HepG2 (cell line): ENCODE measurements around the gene TEAD3. TPM values are rescaled to one million over a fixed set of nuclear protein-coding genes. Genes with fewer than 3 reads are reported as not detected.

Source experiments
- ARID5B ChIP-seq: IDR thresholded peaks from 2 replicates; pipeline ENCODE4 v1.4.0; 2020; ENCODE audit warnings: mild to moderate bottlenecking, missing genetic modification reagents
- ETV6 ChIP-seq: sonication (generic); formaldehyde crosslinking; conservative IDR thresholded peaks from 2 replicates; pipeline ENCODE4 v1.4.0; 2020; ENCODE audit warnings: missing genetic modification reagents
- FOXO4 ChIP-seq: sonication (generic); formaldehyde crosslinking; conservative IDR thresholded peaks from 2 replicates; pipeline ENCODE4 v1.8.1; 2023; ENCODE audit warnings: missing genetic modification reagents
- GLMP ChIP-seq: sonication (generic); formaldehyde crosslinking; IDR thresholded peaks from 2 replicates; pipeline ENCODE4 v1.9.0; 2021; ENCODE audit warnings: missing genetic modification reagents, mild to moderate bottlenecking, borderline replicate concordance
- HNRNPK ChIP-seq: fragments of 200-400 bp; formaldehyde crosslinking; IDR thresholded peaks from 2 replicates; pipeline ENCODE4 v1.6.1; 2018; ENCODE audit warnings: low read length, low read depth, moderate library complexity, mild to moderate bottlenecking; ENCODE audit not compliant: poor library complexity, severe bottlenecking
- HNRNPL ChIP-seq: fragments of 200-400 bp; formaldehyde crosslinking; IDR thresholded peaks from 2 replicates; pipeline ENCODE4 v1.6.1; 2017; ENCODE audit warnings: mild to moderate bottlenecking, low read depth, low read length
- MLX ChIP-seq: IDR thresholded peaks from 2 replicates; pipeline ENCODE4 v1.6.1; 2016
- MXD4 ChIP-seq: IDR thresholded peaks from 2 replicates; pipeline ENCODE4 v1.6.1; 2016; ENCODE audit warnings: mild to moderate bottlenecking, missing biosample characterization, missing genetic modification reagents
- NFE2 ChIP-seq: sonication (generic); formaldehyde crosslinking; IDR thresholded peaks from 2 replicates; pipeline ENCODE4 v1.4.0; 2020; ENCODE audit warnings: missing genetic modification reagents
- SMC3 ChIP-seq: IDR thresholded peaks from 2 replicates; pipeline ENCODE4 v1.6.1; 2011; ENCODE audit warnings: low read length, improper control_type of control experiment
- ZBTB20 ChIP-seq: sonication (generic); formaldehyde crosslinking; IDR thresholded peaks from 2 replicates; pipeline ENCODE4 v1.8.1; 2023; ENCODE audit warnings: missing genetic modification reagents, low read depth, mild to moderate bottlenecking, borderline replicate concordance
- ZNF333 ChIP-seq: sonication (generic); formaldehyde crosslinking; IDR thresholded peaks from 2 replicates; pipeline ENCODE4 v1.4.0; 2020; ENCODE audit warnings: mild to moderate bottlenecking, missing genetic modification reagents, borderline replicate concordance
- ZNF562 ChIP-seq: sonication (generic); formaldehyde crosslinking; IDR thresholded peaks from 2 replicates; pipeline ENCODE4 v1.8.0; 2022; ENCODE audit warnings: missing genetic modification reagents, borderline replicate concordance
- ZNF574 ChIP-seq: sonication (generic); formaldehyde crosslinking; IDR thresholded peaks from 2 replicates; pipeline ENCODE4 v1.4.0; 2020; ENCODE audit warnings: missing genetic modification reagents
- ZNF746 ChIP-seq: sonication (generic); formaldehyde crosslinking; IDR thresholded peaks from 2 replicates; pipeline ENCODE4 v1.8.0; 2022; ENCODE audit warnings: mild to moderate bottlenecking, missing genetic modification reagents
- ZNF761 ChIP-seq: sonication (generic); formaldehyde crosslinking; conservative IDR thresholded peaks from 2 replicates; pipeline ENCODE4 v1.4.0; 2020; ENCODE audit warnings: mild to moderate bottlenecking, missing genetic modification reagents
- ZNF777 ChIP-seq: sonication (generic); formaldehyde crosslinking; IDR thresholded peaks from 2 replicates; pipeline ENCODE4 v1.4.0; 2020; ENCODE audit warnings: missing genetic modification reagents
- polyA plus RNA-seq, 8 experiments: library from polyadenylated mRNA; depleted of rRNA in 3 of 8; stranded (reverse) in 7 of 8; unstranded in 1 of 8; fragments of >200 nt; fragmentation: Illumina TruSeq in 4 of 8; extraction: Trizol in 4 of 8; gene quantifications; 2 replicates each; pipeline versions ENCODE4 v1.2.1 to v1.2.3, GENCODE V29; 2011 to 2016; ENCODE audit warnings: low read depth in 4 of 8, missing spikeins in 1 of 8, mixed read lengths in 1 of 8; ENCODE audit not compliant: insufficient read depth in 1 of 8
- total RNA-seq, 5 experiments: library from RNA; depleted of rRNA; stranded (reverse); fragments of >200 nt; fragmentation: Illumina TruSeq; extraction: Trizol; gene quantifications; 2 replicates each; pipeline ENCODE4 v1.2.3, GENCODE V29; 2016; ENCODE audit warnings: low read depth in 1 of 5

TEAD3 gene
- total and polyA plus RNA-seq, 2 of the 13 experiments (the other 11 are each of a cell fraction or from before 2014, with no cell fraction given) = 15.1 to 16.5 TPM

GRCh38 chr6:35452183-35453090, 44.4 kb downstream of the TEAD3 start, which contains the start of gene FANCE (continued):
- TF ChIP-seq ZNF333 (CRISPR knock-in tag) (no peak), ZNF562 (CRISPR knock-in tag) (no peak), MXD4 (CRISPR knock-in tag) (peak; percentile 91), HNRNPK (peak; percentile 69), GLMP (CRISPR knock-in tag) (no peak), ZNF574 (CRISPR knock-in tag) (peak; percentile 61), ZNF777 (peak; percentile 87), ZBTB20 (CRISPR knock-in tag) (0 out of 2 replicates have a peak, but pooled peaks have one; percentile 44), ETV6 (CRISPR knock-in tag) (0 out of 2 replicates have a peak, but pooled peaks have one; percentile 64), FOXO4 (CRISPR knock-in tag) (0 out of 2 replicates have a peak, but pooled peaks have one; percentile 48), ZNF746 (no peak), ARID5B (CRISPR knock-in tag) (peak; percentile 75), HNRNPL (no peak), SMC3 (no peak), MLX (0 out of 2 replicates have a peak, but pooled peaks have one; percentile 35), NFE2 (CRISPR knock-in tag) (no peak), ZNF761 (CRISPR knock-in tag) (no peak)
